ENCODE measurements around the gene ZDHHC12.

DNA sequence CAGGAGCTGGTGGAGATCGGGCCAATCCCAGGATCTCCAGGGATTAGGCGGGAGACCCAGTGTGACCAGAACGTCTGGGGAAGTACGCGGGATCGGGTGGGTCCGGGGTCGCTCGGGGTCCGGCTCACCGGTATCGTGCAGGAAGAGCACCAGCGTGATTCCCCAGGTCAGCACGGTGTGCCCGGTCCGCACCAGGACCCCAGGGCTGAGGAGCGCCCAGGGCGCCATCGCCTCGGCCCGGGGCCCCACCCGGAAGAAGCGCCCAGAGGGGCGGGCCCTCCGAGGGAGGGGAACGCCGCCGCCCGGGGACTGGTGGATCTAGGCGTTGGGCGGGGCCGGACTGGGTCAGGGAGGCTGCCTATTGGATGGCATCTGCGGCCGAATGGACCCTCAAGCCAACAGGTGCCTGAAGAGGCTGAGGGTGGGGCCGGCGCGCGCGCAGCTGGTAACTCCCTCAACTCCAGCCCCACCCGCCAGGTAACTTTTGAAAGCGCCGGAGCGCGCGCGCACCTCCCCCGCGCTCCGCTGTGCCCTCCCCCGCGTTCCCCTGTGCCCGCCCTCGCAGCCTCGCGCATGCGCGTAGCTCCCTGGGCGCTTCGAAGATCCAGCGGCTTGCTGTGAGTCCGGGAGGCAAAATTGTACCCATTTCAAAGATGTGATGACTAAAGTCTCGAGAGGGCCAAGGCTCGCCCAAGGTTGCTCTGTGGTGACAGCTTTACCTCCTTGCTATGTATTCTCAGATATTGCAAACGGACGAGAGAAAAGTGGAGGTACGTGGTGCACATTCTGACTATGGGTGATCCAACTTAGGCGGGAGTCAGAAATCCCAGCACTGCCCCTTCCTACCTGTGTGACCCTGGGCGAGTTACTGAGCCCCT is at the start of gene ZDHHC12:
- TF ChIP-seq EGR1 (IDR thresholded peaks at IDR 0.05; ENCODE audit: borderline replicate concordance in 1 of 2, low read depth in 2 of 2, low read length in 2 of 2): peak in 1 of 2 experiments; percentile 99; a peak in 2 of 3 replicates
- no peak for TF ChIP-seq CTCF (IDR thresholded peaks at IDR 0.05 in 2 of 3, conservative IDR thresholded peaks at IDR 0.05 in 1 of 3; ENCODE audit: control insufficient read depth in 2 of 3, extremely low read depth in 1 of 3, insufficient read depth in 1 of 3, low read depth in 3 of 3, low read length in 3 of 3)
- no peak for TF ChIP-seq EZH2 (IDR thresholded peaks at IDR 0.05; ENCODE audit: borderline replicate concordance, control insufficient read depth, low read depth, low read length)
- peak; percentile 95 for TF ChIP-seq SP1 (IDR thresholded peaks at IDR 0.05; ENCODE audit: low read depth, low read length)
- TF ChIP-seq RAD21 (IDR thresholded peaks at IDR 0.05; ENCODE audit: insufficient read depth, low read depth, low read length): no peak
- TF ChIP-seq, protein P1, sequence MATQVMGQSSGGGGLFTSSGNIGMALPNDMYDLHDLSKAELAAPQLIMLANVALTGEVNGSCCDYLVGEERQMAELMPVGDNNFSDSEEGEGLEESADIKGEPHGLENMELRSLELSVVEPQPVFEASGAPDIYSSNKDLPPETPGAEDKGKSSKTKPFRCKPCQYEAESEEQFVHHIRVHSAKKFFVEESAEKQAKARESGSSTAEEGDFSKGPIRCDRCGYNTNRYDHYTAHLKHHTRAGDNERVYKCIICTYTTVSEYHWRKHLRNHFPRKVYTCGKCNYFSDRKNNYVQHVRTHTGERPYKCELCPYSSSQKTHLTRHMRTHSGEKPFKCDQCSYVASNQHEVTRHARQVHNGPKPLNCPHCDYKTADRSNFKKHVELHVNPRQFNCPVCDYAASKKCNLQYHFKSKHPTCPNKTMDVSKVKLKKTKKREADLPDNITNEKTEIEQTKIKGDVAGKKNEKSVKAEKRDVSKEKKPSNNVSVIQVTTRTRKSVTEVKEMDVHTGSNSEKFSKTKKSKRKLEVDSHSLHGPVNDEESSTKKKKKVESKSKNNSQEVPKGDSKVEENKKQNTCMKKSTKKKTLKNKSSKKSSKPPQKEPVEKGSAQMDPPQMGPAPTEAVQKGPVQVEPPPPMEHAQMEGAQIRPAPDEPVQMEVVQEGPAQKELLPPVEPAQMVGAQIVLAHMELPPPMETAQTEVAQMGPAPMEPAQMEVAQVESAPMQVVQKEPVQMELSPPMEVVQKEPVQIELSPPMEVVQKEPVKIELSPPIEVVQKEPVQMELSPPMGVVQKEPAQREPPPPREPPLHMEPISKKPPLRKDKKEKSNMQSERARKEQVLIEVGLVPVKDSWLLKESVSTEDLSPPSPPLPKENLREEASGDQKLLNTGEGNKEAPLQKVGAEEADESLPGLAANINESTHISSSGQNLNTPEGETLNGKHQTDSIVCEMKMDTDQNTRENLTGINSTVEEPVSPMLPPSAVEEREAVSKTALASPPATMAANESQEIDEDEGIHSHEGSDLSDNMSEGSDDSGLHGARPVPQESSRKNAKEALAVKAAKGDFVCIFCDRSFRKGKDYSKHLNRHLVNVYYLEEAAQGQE (IDR thresholded peaks at IDR 0.05; ENCODE audit: low read depth, low read length): no peak
- TF ChIP-seq SMARCA5 (IDR thresholded peaks at IDR 0.05): peak; percentile 100
- TF ChIP-seq, protein P2, sequence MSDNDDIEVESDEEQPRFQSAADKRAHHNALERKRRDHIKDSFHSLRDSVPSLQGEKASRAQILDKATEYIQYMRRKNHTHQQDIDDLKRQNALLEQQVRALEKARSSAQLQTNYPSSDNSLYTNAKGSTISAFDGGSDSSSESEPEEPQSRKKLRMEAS (IDR thresholded peaks at IDR 0.05; ENCODE audit: low read depth, low read length): no peak
- peak; percentile 53; the same call in 1 of the 2 replicates for TF ChIP-seq CBFB (IDR thresholded peaks at IDR 0.05; ENCODE audit: low read depth)
- no peak for TF ChIP-seq ESRRA (IDR thresholded peaks at IDR 0.05; ENCODE audit: low read length)
- TF ChIP-seq GATAD2B (conservative IDR thresholded peaks at IDR 0.05; ENCODE audit: low read depth): peak; percentile 61; the same call in 1 of the 2 replicates
- peak; percentile 82; the same call in 1 of the 2 replicates for TF ChIP-seq TAF1 (IDR thresholded peaks at IDR 0.05; ENCODE audit: borderline replicate concordance, low read depth, low read length)
- TF ChIP-seq SMAD1 (IDR thresholded peaks at IDR 0.05; ENCODE audit: low read depth, partially characterized antibody): no peak
